Eye (tissue), 1 donor: ENCODE measurements around the gene EEF1A2.

ENCODE experiments used
- DNase-seq: peaks from one replicate; pipeline ENCODE4 v3.0.0-alpha.2; 2015

The EEF1A2 gene

GRCh38 chr20:63466861-63467260 lies 32.0 kb downstream of the EEF1A2 start:
- no peak for DNase-seq

GRCh38 chr20:63466250-63466825 lies 32.5 kb downstream of the EEF1A2 start:
- DNase-seq = no peak

DNA sequence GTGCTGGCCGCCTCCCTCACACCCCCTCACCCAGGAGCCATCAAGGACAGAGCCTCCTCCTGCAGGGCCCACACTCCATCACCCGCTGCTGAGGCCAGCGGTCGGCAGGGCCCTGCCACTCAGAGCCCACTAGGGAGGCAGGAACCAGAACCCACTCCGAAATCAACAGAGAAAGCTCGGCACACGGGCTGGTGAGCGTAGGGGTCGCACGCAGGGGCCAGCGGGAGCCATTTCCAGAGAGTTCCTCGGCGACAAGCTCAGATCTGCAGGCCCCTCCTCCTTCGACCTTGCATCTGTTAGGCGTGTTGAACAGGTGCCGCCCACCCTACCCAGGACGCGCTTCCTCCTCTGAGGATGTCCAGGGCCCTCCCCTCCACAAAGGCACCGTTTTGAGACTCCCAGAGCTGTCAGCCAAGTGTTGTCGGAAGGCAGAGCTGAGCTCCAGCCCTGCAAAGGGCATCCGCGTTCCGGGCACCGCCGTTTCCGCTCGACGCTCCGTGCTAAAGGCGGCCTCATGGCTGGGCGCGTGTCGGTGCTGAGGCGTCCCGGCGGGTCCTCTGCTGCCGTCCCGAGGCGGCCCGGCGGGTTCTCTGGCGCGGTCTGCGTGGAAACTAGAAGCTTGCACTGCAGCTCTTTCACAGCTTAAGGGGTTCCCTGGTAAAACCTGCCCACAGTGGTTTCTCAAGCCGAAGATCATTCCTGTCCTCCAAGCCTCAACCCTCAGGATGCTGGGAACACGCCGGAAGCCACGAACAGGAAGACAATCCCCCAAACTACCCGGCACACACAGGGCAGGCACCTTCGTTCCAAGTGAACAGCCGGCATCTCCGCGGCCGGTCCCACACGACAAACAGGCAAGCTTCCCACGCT lies 33.3 kb downstream of the EEF1A2 start:
- no peak for DNase-seq

- DNase-seq = no peak
These were observed 34.6 kb downstream of the EEF1A2 start for GRCh38 chr20:63464289-63464635.

GRCh38 chr20:63463400-63464288 lies 35.2 kb downstream of the EEF1A2 start:
- DNase-seq = no peak

DNA sequence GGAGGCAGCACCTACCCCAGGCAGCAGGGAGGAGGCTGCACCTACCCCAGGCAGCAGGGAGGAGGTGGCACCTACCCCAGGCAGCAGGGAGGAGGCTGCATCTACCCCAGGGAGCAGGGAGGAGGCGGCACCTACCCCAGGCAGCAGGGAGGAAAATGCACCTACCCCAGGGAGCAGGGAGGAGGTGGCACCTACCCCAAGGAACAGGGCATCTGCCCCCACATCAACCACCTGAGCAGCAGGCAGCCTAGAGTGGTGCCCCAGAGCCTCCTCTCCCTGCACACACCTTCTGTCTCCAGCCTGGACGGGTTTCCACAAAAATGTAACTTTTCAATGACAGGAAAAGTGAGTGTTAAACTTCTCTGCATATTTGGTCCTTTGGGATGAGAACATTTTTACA lies 36.6 kb downstream of the EEF1A2 start:
- DNase-seq = no peak

- no peak for DNase-seq
These were observed 37.6 kb downstream of the EEF1A2 start for GRCh38 chr20:63461104-63461763.

- DNase-seq = no peak
These were observed 39.9 kb downstream of the EEF1A2 start for GRCh38 chr20:63459070-63459380.

DNA sequence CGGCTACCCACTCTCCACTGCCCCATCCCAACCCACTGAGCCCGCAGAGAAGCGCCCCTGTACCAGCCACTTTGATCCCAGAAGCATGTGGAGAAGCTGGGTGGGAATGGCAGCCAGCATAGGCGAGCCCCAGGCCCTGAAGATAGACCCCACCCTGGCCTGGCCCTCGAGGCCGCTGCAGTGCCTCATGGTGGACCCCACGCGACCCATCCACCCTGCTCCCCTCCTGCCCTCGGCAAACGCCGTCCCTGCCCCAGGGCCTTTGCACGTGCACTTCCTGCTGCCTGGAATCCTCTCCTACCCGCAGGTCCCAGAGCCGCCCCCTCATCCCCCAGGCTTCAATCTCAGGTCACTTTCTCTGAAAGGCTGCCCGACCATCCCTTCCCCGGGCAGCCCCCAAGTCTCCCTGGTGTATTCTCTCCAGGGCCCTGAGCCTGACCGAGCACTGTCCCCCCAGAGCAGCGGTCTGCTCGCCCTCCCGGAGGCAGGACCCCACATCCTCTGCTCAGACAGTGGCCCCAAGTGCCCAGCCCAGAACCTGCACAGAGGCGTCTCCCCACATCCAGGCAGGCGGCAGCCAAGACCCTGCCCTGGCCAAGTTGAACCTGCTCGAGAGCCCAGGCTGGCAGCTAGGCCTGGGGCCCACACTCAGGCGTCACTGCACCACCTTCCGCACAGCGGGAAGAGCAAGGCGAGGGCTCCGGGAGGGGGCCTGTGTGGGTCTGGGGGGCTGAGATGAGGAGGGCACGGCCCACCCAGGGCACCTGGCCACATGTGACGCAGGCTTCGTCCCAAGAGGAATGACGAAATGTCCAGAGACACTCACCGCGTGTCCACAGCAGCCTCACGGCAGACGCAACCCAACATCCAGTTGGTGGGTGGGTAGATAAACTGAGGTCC lies 40.5 kb downstream of the EEF1A2 start:
- DNase-seq = no peak

GRCh38 chr20:63457737-63458136 lies 41.1 kb downstream of the EEF1A2 start:
- no peak for DNase-seq

DNA sequence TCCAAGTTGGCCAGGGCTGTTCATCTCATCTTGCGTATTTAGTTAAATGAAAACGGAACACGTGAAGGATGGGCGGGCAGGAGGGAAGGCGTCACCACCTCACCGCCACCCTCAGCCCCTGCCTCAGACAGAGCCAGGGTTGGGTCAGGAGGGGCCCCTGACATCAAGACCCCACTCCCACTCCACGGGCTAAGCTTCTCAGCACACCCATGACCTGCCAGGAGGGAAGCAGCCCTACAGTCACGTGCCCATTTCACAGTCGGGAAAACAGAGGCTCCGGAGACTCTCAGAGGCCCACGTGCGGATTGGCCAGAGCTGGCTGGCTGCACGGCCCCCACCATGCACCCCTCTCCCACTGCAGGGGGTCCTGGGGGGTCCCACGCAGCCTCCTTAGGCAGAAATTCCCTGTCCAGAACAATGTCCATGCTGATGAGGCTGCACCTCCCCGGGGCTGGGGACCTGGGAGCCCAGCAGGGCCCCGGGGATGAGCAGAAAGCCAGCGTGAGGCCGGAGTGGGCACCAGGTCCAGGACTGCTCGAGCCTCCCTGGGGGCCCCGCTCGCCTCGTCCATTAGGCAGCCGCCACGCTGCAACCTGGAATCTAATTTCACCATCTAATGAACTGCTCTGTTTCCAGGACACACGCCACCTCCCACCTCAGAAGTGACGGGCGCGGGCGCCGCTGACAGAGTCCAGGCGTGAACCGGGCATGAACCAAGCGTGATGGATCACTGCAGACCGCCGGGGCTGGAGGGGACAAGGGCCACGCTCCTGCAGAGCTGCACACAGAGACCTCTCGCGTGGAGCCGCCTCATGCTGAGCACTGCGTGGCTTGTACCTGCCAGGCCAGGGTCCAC lies 42.2 kb downstream of the EEF1A2 start:
- no peak for DNase-seq

GRCh38 chr20:63455568-63455859 lies 43.4 kb downstream of the EEF1A2 start:
- DNase-seq = no peak

DNA sequence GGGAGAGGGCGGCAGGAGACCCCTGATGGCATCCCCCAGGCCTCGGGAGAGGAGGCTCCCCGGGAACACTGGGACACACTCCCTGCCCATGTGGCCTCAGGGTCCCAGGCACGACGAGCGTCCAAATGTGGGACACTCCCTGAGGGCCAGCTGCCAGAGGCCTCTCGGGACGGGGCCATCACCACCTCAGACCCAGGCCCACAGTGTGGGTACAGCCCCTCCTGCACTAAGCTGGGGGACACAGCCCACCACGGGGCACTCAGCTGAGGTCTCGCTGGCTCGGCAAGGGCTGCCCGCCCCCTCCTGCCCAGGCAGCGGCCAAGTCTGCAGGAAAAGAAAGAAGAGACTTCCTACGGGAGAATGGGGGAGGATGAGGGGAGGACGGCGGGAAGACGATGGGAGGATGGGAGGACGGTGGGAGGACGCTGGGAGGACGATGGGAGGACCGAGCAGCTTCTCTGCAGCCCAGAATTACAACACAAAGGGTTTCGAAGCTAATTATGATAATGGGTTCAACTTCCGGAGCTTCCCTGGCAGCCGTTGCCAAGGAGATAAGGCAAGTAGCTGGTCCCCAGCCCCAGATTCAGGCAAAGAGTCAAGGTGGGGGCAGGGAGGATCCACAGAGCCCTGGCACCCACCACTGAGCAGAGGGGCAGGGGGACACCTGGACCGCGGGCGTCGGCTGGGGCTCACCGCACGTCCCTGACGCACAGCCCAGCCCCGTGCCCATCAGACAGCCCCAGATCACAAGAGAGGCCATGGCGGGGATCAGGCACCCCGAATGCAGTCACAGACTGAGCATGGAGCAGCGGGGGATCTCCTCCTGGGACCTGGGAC lies 43.9 kb downstream of the EEF1A2 start:
- peak; percentile 69 for DNase-seq

DNA sequence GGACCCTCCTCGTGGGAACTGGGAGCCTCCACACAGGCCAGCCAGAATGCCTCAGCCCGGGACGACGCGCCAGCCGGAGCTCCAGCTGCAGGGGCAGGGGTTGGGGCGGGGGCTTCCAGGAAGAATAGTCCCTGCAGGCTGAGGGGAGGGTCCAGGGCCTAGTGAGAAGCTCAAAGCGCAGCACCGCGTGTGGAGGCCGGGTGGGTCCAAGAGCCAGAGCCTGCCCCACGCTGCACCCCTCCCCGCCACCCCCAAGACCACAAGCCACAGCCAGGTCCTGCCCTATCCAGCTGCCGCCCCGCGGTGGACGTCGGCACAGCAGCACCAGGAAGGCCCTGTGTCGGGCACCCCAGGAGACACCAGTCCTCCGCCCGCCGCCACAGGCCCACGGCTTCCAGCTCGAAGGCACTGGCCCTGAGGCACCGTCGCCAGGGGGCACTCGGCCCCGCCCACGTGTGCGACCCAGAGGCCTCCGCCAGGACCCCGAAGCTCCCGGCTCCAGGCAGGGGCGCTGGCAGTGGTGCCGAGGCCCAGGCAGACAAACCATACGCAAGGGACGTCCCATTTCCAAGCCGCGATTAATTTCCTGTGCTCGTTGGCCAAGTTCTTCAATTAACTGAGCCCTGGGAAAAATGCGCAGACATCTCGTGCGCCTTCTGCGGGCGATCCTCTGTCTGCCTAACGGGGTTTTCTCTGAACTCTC lies 45.9 kb downstream of the EEF1A2 start:
- no peak for DNase-seq

GRCh38 chr20:63452341-63452740 lies 46.5 kb downstream of the EEF1A2 start:
- DNase-seq = no peak

DNA sequence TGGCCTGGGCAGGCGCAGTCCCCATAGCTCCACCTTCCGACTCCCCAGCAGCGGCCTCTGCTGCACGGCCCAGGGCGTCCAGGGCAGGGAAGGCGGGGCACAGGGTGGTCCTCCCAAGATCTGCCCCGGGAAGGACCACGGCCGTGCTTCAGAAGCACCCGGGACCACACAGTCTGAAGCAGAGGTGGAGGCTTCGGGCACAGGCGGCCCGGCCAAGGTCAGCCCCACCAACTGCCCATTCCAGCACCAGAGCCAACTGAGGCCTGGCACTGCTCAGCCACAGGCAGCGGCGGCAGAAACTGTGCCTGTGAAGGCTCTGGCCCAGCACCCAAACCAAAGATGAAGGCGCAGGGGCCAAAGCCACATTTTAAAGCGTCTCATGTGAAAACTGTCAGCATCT lies 47.1 kb downstream of the EEF1A2 start:
- no peak for DNase-seq

- DNase-seq = no peak
These were observed 48.8 kb downstream of the EEF1A2 start for GRCh38 chr20:63449796-63450730.

DNA sequence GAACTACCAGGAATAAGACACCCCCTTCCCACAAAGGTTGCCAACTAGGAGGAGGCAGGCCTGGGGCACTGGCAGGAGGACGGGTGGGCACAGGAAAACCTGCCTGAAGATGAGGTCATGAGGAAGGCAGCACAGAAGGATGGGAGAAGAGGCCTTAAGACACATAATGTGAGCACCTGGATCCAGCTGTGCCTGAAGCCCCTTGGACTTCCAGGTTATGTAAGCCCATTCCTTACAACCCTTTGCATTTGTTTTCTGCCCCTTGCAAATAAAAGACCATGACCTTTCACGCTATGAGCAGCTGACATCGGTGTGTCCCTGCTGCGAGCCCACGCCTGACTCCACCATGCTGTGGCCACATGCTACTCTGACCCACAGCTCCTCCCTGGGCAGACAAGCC lies 49.9 kb downstream of the EEF1A2 start:
- no peak for DNase-seq

GRCh38 chr20:63448031-63448430 lies 50.9 kb downstream of the EEF1A2 start:
- DNase-seq = no peak
